NB4 (cell line): Measurements from ENCODE around the gene PIGM.

Experiments used
- TF ChIP-seq, protein P1 (sequence below): IDR thresholded peaks from one replicate; pipeline ENCODE4 v1.5.1; 2012; ENCODE audit warnings: low read depth, low read length
- TF ChIP-seq, protein P2 (sequence below): IDR thresholded peaks from 2 replicates; pipeline ENCODE4 v1.6.1; 2011; ENCODE audit warnings: low read depth, low read length

DNA sequence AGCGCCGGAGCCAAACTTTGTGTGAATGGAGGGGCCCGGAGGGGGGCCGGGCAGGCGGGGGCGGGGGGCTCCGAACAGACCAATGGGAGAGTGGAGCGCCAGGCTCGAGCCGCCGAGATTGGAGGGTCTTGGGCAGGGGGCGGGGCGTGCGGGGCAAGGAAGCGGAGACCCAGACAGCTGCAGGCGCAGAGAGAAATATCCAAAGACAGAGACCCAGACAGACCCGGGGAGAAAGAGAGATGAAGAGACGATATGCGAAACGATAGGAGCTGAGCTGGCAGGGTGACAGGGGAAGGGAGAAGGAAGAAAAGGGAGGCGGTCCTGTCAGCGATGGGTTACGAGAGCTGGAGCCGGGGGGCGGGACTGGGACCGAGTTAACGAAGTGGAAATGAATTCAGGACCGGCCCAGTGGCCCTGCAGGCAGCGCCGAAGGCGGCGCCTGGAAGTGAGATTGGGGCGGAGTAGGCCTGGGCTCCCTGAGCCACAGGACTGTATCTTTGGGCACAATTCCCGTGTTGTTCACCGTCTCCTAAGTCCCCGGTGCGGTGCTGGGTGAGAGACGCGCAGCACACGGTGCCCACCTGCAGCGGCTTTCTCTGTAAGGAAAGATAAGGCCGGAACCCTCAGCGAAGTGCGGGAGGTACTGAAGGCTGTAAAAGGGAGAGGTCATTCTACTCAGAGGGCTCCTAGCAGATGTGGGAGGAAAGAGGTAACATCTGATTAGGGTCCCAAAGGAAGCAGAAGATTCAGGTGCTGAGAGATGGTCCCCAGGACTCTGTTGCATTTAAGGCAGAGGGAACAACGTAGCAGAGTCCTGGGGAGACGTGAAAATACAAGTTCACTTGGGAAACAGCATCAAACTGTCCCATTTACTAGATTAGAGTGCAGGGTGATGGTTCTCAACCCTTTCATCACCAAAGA is 38.7 kb upstream of the PIGM start:
- TF ChIP-seq, protein P1, sequence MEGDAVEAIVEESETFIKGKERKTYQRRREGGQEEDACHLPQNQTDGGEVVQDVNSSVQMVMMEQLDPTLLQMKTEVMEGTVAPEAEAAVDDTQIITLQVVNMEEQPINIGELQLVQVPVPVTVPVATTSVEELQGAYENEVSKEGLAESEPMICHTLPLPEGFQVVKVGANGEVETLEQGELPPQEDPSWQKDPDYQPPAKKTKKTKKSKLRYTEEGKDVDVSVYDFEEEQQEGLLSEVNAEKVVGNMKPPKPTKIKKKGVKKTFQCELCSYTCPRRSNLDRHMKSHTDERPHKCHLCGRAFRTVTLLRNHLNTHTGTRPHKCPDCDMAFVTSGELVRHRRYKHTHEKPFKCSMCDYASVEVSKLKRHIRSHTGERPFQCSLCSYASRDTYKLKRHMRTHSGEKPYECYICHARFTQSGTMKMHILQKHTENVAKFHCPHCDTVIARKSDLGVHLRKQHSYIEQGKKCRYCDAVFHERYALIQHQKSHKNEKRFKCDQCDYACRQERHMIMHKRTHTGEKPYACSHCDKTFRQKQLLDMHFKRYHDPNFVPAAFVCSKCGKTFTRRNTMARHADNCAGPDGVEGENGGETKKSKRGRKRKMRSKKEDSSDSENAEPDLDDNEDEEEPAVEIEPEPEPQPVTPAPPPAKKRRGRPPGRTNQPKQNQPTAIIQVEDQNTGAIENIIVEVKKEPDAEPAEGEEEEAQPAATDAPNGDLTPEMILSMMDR = no peak
- TF ChIP-seq, protein P2, sequence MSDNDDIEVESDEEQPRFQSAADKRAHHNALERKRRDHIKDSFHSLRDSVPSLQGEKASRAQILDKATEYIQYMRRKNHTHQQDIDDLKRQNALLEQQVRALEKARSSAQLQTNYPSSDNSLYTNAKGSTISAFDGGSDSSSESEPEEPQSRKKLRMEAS = no peak
